Memory B cell (primary cell): Measurements from ENCODE around the gene SCN1B.
"Not testable (repeated sequence)": the region's sequence is repeated elsewhere in the genome, so short reads cannot be mapped to it uniquely, and the experiment has no call there.

Experiments
- ATAC-seq: fragments of 150-1000 bp; cut with Tn5 transposase; 2 replicates; pipeline ENCODE4 v1.10.0; 2021; ENCODE audit warnings: low read depth, mild to moderate bottlenecking, moderate library complexity
- DNase-seq, 2 donors: peaks; one replicate each; pipeline ENCODE4 v3.0.0; 2022; ENCODE audit warnings: low spot score in 2 of 2
- H3K27ac Mint-ChIP-seq: one replicate; pipeline ENCODE4 v1.8.0; 2022; ENCODE audit warnings: mild to moderate bottlenecking, moderate library complexity, mixed read lengths
- H3K27me3 Mint-ChIP-seq: one replicate; pipeline ENCODE4 v1.8.0; 2022; ENCODE audit warnings: mixed read lengths
- H3K36me3 Mint-ChIP-seq: one replicate; pipeline ENCODE4 v1.8.0; 2022; ENCODE audit warnings: mild to moderate bottlenecking, mixed read lengths
- H3K4me1 Mint-ChIP-seq: one replicate; pipeline ENCODE4 v1.8.0; 2022; ENCODE audit warnings: mixed read lengths
- H3K4me3 Mint-ChIP-seq: one replicate; pipeline ENCODE4 v1.8.0; 2022; ENCODE audit warnings: mild to moderate bottlenecking, moderate library complexity, mixed read lengths
- H3K9me3 Mint-ChIP-seq: one replicate; pipeline ENCODE4 v1.8.0; 2022; ENCODE audit warnings: mixed read lengths

SCN1B gene

DNA sequence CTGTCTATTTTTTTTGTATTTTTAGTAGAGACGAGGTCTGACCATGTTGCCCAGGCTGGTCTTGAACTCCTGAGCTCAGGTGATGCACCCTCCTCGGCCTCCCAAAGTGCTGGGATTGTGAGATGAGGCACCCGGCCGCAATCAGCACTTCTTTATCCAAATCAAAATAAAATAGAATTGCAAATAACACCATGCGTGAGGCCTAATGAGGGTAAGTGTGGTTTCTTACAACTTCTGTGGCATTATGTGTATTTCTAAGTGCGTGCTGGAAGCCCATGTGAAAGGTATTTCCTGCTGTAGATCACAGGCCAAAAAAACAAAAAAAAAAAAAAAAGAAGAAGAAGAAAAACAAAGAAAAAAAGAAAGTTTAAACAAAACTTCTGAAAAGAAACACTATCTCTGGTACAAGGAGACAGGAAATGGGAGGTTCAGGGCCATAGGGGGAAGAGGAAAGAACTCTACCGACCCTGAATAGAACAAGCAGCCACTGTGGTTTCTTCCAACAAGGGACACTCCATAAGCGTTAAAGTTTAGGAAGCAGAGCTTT is 33.1 kb upstream of the SCN1B start:
- Mint-ChIP-seq H3K36me3 (no peaks in the 10 kb centered on the region), H3K27me3 (peaks cover 5% of the 10 kb centered on the region), H3K27ac (no peak overlapping the region), H3K9me3 (no peaks in the 10 kb centered on the region), H3K4me1 (peaks cover 18% of the 10 kb centered on the region), H3K4me3 (no peak overlapping the region)
- no peak for DNase-seq
- no peak for ATAC-seq

DNA sequence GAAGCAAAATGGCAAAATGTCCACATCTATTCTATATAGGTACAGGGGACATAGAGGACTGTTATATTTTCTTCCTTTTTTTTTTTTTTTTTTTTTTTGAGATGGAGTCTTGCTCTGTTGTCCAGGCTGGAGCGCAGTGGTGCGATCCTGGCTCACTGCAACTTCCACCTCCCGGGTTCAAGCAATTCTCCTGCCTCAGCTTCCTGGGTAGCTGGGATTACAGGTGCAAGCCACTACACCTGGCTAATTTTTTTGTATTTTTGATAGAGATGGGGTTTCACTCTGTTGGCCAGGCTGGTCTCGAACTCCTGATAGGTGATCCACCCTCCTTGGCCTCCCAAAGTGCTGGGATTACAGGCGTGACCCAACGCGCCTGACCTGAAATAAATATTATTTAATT is 32.0 kb upstream of the SCN1B start:
- ATAC-seq, H3K9me3 Mint-ChIP-seq, H3K27ac Mint-ChIP-seq, H3K36me3 Mint-ChIP-seq, H3K4me3 Mint-ChIP-seq, H3K27me3 Mint-ChIP-seq, DNase-seq: not testable (repeated sequence)
- peaks cover 27% of the 10 kb centered on the region for H3K4me1 Mint-ChIP-seq

DNA sequence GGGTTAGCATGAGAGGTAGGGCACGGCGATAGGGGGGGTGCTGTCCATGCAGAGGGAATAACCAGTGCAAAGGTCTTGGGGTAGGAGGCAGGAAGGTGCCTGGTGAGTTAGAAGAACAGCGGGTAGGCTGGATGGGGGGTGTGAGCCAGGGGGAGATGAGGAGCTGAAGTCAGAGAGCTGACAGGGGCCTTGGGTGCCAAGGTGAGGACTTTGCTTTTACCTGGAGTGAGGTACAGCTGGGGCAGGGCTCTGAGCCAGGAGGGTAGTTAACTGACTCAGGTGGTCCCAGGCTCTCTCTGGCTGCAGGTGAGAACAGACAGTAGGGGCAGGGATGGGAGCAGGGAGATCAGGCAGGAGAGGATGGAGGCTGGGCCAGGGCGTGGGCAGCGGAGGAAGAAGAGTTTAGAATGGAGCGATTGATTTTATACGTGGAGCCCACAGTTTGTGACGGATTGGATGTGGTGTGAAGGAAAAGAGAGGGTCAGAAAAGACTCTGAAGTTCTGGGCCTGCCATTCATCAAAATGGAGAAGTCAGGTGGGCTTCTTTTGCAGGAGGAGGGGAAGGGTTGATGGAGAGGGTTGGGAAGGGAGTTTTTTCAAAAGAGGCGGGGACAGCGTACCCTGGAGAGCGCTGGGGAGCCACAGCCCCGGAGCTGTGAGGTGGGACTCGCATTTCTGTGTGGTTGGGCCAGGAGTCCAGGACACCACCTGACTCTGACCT is 31.3 kb upstream of the SCN1B start:
- H3K27me3 Mint-ChIP-seq: peaks cover 1% of the 10 kb centered on the region
- H3K4me1 Mint-ChIP-seq: peaks cover 33% of the 10 kb centered on the region
- ATAC-seq: no peak
- H3K9me3 Mint-ChIP-seq: no peaks in the 10 kb centered on the region
- DNase-seq: no peak
- H3K27ac Mint-ChIP-seq: no peak overlapping the region
- H3K36me3 Mint-ChIP-seq: no peaks in the 10 kb centered on the region
- peak overlapping the region; percentile 91 for H3K4me3 Mint-ChIP-seq

GRCh38 chr19:34999498-35000337 is 30.6 kb upstream of the SCN1B start, which contains the start of gene GRAMD1A:
TSS of gene GRAMD1A (plus strand) at chr19:35000323. CDS start at chr19:35000479, 156 bp downstream.
- Mint-ChIP-seq H3K9me3 (no peaks in the 10 kb centered on the region), H3K4me1 (peaks cover 37% of the 10 kb centered on the region), H3K27ac (peak within 1 kb of the TSS; percentile 87), H3K36me3 (no peaks in the 10 kb centered on the region), H3K27me3 (no peaks in the 10 kb centered on the region), H3K4me3 (peak within 1 kb of the TSS; percentile 92)
- DNase-seq (peak; percentile 47 to 53), ATAC-seq (peak; percentile 64)

GRCh38 chr19:35000338-35000646 is 30.0 kb upstream of the SCN1B start:
- Mint-ChIP-seq H3K4me1 (peaks cover 39% of the 10 kb centered on the region), H3K27ac (peak overlapping the region; percentile 87), H3K9me3 (no peaks in the 10 kb centered on the region), H3K4me3 (peak overlapping the region; percentile 67), H3K36me3 (peaks cover 2% of the 10 kb centered on the region), H3K27me3 (no peaks in the 10 kb centered on the region)
- ATAC-seq: no peak
- no peak for DNase-seq

DNA sequence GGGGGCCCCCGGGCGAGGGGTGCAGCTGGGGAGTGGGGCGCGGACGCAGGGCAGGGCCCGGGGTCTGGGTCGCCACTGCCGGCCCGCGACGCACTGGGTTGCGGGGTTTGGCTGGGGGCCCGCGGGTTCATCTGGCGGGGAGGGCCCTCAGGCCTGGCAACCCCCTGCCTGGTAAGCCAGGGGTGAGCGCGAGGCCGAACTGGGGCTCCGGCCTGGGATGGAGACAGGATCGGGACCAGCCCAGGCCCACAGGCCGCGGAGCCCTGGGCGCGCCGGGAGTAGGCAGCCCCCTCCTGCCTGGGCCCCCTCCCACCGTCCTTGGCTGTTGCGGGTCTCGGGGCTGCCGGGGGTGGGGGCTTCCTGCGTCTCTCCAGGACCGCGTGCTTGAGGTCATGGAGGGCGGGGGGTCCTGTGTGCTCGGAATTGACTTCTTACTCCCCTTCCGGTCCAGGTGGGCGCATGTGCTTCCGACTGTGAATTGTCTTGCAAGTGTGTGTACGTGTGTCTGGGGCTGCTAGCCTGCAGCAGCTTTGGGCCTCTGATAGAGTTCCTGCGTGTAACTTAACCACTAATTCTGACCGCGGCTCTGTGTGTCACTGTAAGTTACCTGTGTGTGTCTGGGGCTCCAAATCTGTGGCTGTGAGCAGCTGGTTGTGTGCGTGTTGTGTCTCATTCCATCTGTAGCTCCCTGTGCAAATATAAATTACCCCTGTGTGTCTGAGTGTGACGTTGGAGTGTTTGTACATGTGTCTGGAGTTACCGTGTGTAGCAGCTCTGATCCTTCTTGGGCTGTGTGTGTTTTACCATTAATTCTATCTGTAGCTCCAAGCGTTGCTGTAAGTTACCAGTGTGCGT is 29.4 kb upstream of the SCN1B start:
- no peaks in the 10 kb centered on the region for H3K27me3 Mint-ChIP-seq
- H3K4me1 Mint-ChIP-seq: peaks cover 40% of the 10 kb centered on the region
- ATAC-seq: peak; percentile 20
- H3K9me3 Mint-ChIP-seq: no peaks in the 10 kb centered on the region
- peak in 1 of 2 donors; percentile 31 for DNase-seq
- peak overlapping the region; percentile 87 for H3K27ac Mint-ChIP-seq
- H3K4me3 Mint-ChIP-seq: peak overlapping the region; percentile 92
- H3K36me3 Mint-ChIP-seq: peaks cover 2% of the 10 kb centered on the region

- Mint-ChIP-seq H3K4me1 (peaks cover 43% of the 10 kb centered on the region), H3K4me3 (peak overlapping the region; percentile 92), H3K9me3 (no peaks in the 10 kb centered on the region), H3K27me3 (no peaks in the 10 kb centered on the region), H3K27ac (peak overlapping the region; percentile 66), H3K36me3 (peaks cover 2% of the 10 kb centered on the region)
- DNase-seq (no peak), ATAC-seq (no peak)
Measured at GRCh38 chr19:35002037-35002535, 28.2 kb upstream of the SCN1B start.

DNA sequence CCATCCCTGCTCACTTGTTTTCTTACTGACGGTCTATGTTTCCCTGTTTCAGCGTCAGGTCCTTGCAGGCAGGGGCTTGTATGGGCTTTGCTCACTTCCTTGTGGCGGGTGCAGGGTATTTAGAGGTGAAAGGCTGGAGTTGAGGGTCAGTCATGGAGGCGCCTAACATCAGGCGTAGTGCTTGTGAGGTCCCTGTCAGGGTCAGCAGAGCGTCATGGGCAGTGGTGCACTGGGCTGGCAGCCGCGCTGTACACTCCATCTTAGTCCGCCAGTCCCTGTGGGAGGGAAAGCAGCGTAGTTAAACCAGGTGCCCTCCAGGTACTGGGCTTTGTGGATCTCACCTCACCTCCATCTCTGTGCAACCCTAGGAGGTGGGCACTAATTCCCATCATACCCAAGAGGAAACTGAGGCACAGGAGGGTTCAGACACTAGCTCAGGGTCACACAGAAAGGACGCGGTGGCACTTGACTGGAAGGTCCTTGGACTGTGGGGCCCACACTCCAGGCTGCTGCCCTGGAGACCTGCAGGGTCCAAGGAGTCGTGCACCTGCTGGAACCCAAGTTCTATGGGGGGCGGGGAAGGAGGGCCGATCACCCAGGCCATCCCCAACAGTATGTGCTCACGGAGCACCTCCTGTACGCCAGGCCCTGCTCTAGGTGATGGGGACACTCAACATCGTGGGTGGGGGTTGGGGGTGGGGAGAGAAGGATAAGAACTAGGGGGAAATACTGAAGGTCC is 25.6 kb upstream of the SCN1B start:
- H3K27ac Mint-ChIP-seq: no peak overlapping the region
- no peak overlapping the region for H3K4me3 Mint-ChIP-seq
- ATAC-seq (no peak), DNase-seq (no peak)
- no peaks in the 10 kb centered on the region for H3K9me3 Mint-ChIP-seq
- no peaks in the 10 kb centered on the region for H3K27me3 Mint-ChIP-seq
- peaks cover 2% of the 10 kb centered on the region for H3K36me3 Mint-ChIP-seq
- H3K4me1 Mint-ChIP-seq: peaks cover 36% of the 10 kb centered on the region

GRCh38 chr19:35005256-35005977 is 24.9 kb upstream of the SCN1B start:
- no peak for DNase-seq
- Mint-ChIP-seq H3K9me3 (no peaks in the 10 kb centered on the region), H3K4me3 (no peak overlapping the region), H3K27me3 (no peaks in the 10 kb centered on the region), H3K36me3 (peaks cover 6% of the 10 kb centered on the region), H3K27ac (no peak overlapping the region), H3K4me1 (peaks cover 37% of the 10 kb centered on the region)
- ATAC-seq: no peak

- H3K4me3 Mint-ChIP-seq, ATAC-seq, DNase-seq, H3K27me3 Mint-ChIP-seq, H3K9me3 Mint-ChIP-seq, H3K36me3 Mint-ChIP-seq, H3K27ac Mint-ChIP-seq: not testable (repeated sequence)
- peaks cover 37% of the 10 kb centered on the region for H3K4me1 Mint-ChIP-seq
Measured at GRCh38 chr19:35006007-35006341, 24.3 kb upstream of the SCN1B start.

- DNase-seq (no peak), ATAC-seq (no peak)
- H3K9me3 Mint-ChIP-seq: no peaks in the 10 kb centered on the region
- H3K27me3 Mint-ChIP-seq: no peaks in the 10 kb centered on the region
- H3K27ac Mint-ChIP-seq: no peak overlapping the region
- H3K4me3 Mint-ChIP-seq: no peak overlapping the region
- peaks cover 9% of the 10 kb centered on the region for H3K36me3 Mint-ChIP-seq
- H3K4me1 Mint-ChIP-seq: peaks cover 33% of the 10 kb centered on the region
Measured at GRCh38 chr19:35006342-35006998, 23.8 kb upstream of the SCN1B start.

DNA sequence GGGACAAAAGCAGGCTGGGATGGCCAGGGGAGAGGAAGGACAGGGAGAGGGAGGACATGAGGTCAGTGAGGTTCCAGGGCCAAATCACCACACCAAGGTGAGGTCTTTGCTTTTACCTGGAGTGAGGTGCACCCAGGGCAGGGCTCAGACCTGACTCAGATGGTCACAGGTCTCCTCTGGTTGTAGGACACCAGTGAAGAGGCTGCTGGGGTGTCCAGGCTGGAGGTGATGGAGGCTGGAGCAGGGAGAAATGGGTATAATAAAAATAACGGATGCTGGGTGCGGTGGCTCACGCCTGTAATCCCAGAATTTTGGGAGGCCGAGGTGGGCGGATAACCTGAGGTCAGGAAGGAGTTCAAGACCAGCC is 23.3 kb upstream of the SCN1B start:
- ATAC-seq (no peak), DNase-seq (no peak)
- no peak overlapping the region for H3K4me3 Mint-ChIP-seq
- H3K27ac Mint-ChIP-seq: no peak overlapping the region
- no peaks in the 10 kb centered on the region for H3K9me3 Mint-ChIP-seq
- no peaks in the 10 kb centered on the region for H3K27me3 Mint-ChIP-seq
- H3K4me1 Mint-ChIP-seq: peaks cover 30% of the 10 kb centered on the region
- peaks cover 9% of the 10 kb centered on the region for H3K36me3 Mint-ChIP-seq
